Measurements from ENCODE around the gene FAM200C.

Gene FAM200C

DNA sequence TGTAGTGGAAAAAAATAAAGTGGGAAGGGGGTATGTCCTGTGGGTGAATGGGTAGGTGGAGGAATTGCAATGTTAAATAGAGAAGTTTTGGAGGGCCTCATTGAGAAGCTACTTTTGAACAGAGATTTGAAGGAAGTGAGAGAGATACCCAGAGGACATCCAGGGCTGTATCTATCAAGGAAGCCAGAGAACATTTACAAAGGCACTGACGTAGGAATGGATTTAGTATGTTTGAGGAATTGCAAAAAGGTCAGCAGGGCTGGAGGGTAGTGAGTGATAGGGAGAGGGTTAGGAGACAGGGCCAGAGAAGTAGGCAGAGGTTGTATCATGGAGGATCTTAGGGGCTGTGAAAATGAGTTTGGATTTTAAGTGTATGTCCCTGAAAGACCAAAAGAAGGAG, 35.7 kb upstream of the FAM200C start:
- H4K20me1 ChIP-seq (ENCODE audit: insufficient read depth), result no peaks in the 10 kb centered on the region
- H3K4me1 ChIP-seq (ENCODE audit: low read depth, poor library complexity, severe bottlenecking), result peaks cover 4% of the 10 kb centered on the region
- no peak for TF ChIP-seq CTCF (conservative IDR thresholded peaks at IDR 0.05; ENCODE audit: low read depth, low read length)
- H3K4me2 ChIP-seq, result no peak overlapping the region
- no peaks in the 10 kb centered on the region for H3K27me3 ChIP-seq (ENCODE audit: insufficient read depth, low read depth)
- no peak overlapping the region for H3K9ac ChIP-seq
- H3K79me2 ChIP-seq (ENCODE audit: insufficient read depth, low read depth), result no peaks in the 10 kb centered on the region
- no peaks in the 10 kb centered on the region for H3K36me3 ChIP-seq (ENCODE audit: insufficient read depth)
- H3K27ac ChIP-seq, result no peak overlapping the region
- no peak overlapping the region for H3K4me3 ChIP-seq (IDR thresholded peaks at IDR 0.05; ENCODE audit: insufficient read depth, low read depth, low read length)
- no peak overlapping the region for H2AFZ ChIP-seq (ENCODE audit: low read depth)

DNA sequence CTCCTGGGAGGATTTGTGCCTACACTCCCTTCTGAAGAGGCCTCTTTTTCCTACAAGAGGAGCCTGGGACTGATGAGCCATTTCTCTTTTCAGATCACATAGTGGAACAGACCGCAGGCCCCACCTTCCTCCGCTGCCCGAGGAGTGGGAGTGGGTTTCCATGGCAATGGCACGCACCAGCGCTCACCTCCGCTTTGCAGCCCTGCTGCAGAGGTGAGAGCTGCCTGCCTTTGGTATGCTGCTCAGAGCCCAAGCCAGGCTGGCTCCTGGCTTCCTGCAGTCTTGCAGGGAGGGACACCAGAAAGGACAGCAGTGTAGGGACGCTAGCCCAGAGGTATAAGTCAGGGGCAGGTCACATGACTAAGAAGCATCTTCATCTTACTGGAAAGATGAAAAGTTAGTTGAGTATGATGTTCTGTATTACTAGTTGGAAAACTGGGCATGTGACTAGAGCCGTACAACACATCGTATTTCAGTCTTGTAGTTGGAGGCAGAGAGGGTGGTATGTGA, 34.2 kb upstream of the FAM200C start:
- H3K4me3 ChIP-seq (IDR thresholded peaks at IDR 0.05; ENCODE audit: insufficient read depth, low read depth, low read length), result no peak overlapping the region

GRCh38 chr5:160432787-160433186, 32.9 kb upstream of the FAM200C start:
- H3K4me3 ChIP-seq (IDR thresholded peaks at IDR 0.05; ENCODE audit: insufficient read depth, low read depth, low read length), result no peak overlapping the region
- no peak overlapping the region for H3K4me2 ChIP-seq
- TF ChIP-seq CTCF (conservative IDR thresholded peaks at IDR 0.05; ENCODE audit: low read depth, low read length), result no peak
- no peak overlapping the region for H2AFZ ChIP-seq (ENCODE audit: low read depth)
- no peak overlapping the region for H3K9ac ChIP-seq
- H3K79me2 ChIP-seq (ENCODE audit: insufficient read depth, low read depth), result no peaks in the 10 kb centered on the region
- no peaks in the 10 kb centered on the region for H3K27me3 ChIP-seq (ENCODE audit: insufficient read depth, low read depth)
- no peaks in the 10 kb centered on the region for H4K20me1 ChIP-seq (ENCODE audit: insufficient read depth)
- no peaks in the 10 kb centered on the region for H3K4me1 ChIP-seq (ENCODE audit: low read depth, poor library complexity, severe bottlenecking)
- no peaks in the 10 kb centered on the region for H3K36me3 ChIP-seq (ENCODE audit: insufficient read depth)
- H3K27ac ChIP-seq, result no peak overlapping the region

More for the DNA sequence above, 34.2 kb upstream of the FAM200C start:
- H3K27me3 ChIP-seq (ENCODE audit: insufficient read depth, low read depth), result no peaks in the 10 kb centered on the region
- H4K20me1 ChIP-seq (ENCODE audit: insufficient read depth), result no peaks in the 10 kb centered on the region
- H3K79me2 ChIP-seq (ENCODE audit: insufficient read depth, low read depth), result no peaks in the 10 kb centered on the region
- H2AFZ ChIP-seq (ENCODE audit: low read depth), result no peak overlapping the region
- H3K9ac ChIP-seq, result no peak overlapping the region
- no peaks in the 10 kb centered on the region for H3K36me3 ChIP-seq (ENCODE audit: insufficient read depth)
- TF ChIP-seq CTCF (conservative IDR thresholded peaks at IDR 0.05; ENCODE audit: low read depth, low read length), result no peak
- H3K4me1 ChIP-seq (ENCODE audit: low read depth, poor library complexity, severe bottlenecking), result no peaks in the 10 kb centered on the region
- no peak overlapping the region for H3K4me2 ChIP-seq
- H3K27ac ChIP-seq, result no peak overlapping the region

GRCh38 chr5:160432196-160432595, 32.3 kb upstream of the FAM200C start:
- no peak overlapping the region for H2AFZ ChIP-seq (ENCODE audit: low read depth)
- H3K9ac ChIP-seq, result no peak overlapping the region
- no peak overlapping the region for H3K4me2 ChIP-seq
- H3K4me3 ChIP-seq (IDR thresholded peaks at IDR 0.05; ENCODE audit: insufficient read depth, low read depth, low read length), result no peak overlapping the region
- H3K27ac ChIP-seq, result no peak overlapping the region
- H3K4me1 ChIP-seq (ENCODE audit: low read depth, poor library complexity, severe bottlenecking), result no peaks in the 10 kb centered on the region
- no peaks in the 10 kb centered on the region for H4K20me1 ChIP-seq (ENCODE audit: insufficient read depth)
- H3K79me2 ChIP-seq (ENCODE audit: insufficient read depth, low read depth), result no peaks in the 10 kb centered on the region
- H3K27me3 ChIP-seq (ENCODE audit: insufficient read depth, low read depth), result no peaks in the 10 kb centered on the region
- no peaks in the 10 kb centered on the region for H3K36me3 ChIP-seq (ENCODE audit: insufficient read depth)
- no peak for TF ChIP-seq CTCF (conservative IDR thresholded peaks at IDR 0.05; ENCODE audit: low read depth, low read length)
